HG03442 (cell line): ENCODE results near the gene METRNL.
"Not testable (repeated sequence)": the region's sequence is repeated elsewhere in the genome, so short reads cannot be mapped to it uniquely, and the experiment has no call there.

Source experiments
- ATAC-seq: cut with Tn5 transposase; IDR thresholded peaks from one replicate; pipeline ENCODE4 v1.9.1; 2021; ENCODE audit warnings: mild to moderate bottlenecking, moderate library complexity; ENCODE audit not compliant: unreplicated experiment

Gene METRNL

DNA sequence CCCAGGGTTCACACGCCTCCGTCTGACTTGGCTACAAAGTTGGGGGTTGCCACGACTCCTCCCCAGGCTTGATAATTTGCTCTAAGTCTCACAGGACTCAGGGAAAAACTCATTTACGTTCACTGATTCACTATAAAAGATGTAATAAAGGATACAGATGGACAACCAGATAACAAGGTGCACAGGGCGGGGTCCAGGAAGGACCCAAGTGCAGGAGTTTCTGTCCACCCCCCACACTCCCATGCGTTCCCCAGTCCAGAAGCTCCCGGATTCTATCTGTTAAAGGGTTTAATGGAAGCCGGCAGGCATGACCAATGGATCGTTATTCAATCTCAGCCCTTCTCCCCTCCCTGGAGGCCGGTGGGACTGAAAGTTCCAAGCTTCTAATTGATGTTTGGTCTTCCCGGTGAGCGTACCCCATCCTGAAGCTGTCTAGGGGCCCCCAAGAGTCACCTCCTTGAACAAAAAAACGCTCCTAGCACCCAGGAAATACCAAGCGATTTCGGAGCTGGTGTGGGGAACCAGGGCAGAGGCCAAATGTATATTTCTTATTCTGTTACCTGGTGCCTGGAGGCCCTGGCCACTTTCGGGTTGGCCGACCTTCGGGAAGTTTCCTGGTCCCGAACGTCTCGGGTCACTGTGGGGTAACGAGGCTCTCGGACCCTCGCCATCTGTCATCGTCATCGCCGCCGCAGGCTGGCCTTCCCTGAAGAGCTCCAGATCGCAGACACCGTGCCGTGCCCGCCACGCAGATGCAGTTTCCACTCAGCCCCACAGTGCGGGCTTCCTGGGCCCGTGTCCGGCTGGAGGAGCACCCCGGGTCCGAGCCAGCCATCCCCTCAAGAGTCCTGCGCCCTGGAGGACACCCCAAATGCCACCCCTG lies 13.5 kb upstream of the METRNL start:
- ATAC-seq: no peak

DNA sequence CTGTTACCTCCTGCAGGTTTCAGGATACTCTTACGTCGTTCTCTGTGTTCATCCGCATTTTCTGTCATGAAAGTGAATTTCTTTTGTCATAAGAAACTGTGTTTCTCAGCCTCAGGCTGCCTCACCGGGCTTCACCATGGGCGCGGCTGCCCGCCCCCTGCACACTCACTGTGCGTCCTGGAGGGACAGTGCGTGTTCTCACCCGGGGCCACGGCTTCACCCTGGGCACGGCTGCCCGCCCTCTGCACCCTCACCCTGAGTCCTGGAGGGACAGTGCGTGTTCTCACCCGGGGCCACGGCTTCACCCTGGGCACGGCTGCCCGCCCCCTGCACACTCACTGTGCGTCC lies 12.9 kb upstream of the METRNL start:
- not testable (repeated sequence) for ATAC-seq

DNA sequence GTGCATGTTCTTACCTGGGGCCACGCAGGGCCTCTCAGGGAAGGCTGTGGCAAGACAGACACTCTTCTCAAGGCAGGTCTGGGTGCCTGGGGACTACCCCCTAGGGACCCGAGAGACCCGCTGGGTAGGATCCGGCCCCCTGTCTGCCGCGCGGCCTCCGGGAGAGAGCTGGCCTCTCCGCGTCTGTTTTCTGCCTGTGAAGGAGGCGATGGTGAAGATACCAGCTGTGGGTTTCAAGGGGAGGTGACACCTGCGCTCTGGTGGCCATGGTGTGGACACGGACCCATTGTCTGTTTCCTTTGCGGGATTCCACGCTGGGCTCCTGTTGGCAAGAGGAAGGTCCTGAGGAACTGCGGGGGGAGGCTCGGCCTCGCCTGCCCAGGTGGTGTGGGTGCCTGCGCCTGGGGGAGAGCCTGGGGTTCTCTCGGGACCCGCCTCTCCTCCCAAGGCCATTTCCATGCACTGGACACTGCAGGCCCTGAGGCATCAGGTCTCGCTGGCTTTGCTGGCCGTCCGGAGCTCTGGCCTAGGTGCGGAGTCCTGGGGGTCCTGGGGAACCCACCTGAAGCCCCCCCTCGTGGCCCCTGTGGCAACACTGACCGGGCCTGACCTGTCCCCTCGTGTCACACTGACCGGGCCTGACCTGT lies 12.2 kb upstream of the METRNL start:
- ATAC-seq: no peak

DNA sequence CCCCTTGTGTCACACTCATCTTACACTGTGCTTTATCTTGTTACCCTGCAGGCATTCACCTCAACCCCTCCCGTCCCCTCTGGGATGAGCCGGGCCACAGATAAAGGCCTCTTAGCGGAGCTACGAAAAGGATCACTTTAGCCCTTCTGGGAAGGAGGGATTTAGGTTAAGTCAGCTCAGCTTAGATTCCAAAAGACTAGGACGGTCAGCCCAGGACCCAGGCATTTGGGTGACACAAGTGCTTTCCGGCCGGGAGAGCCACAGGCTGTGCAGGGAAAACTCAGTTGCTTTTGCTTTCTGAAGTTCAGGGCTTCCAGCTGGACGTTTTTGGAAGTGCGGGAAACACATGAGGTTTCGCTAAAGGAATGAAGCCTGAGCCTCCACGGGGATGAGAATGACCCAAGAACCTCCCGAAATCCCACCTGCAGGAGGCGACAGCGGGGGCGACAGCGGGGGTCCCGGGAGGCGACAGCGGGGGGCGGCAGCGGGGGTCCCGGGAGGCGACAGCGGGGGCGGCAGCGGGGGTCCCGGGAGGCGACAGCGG lies 11.6 kb upstream of the METRNL start:
- ATAC-seq: no peak

DNA sequence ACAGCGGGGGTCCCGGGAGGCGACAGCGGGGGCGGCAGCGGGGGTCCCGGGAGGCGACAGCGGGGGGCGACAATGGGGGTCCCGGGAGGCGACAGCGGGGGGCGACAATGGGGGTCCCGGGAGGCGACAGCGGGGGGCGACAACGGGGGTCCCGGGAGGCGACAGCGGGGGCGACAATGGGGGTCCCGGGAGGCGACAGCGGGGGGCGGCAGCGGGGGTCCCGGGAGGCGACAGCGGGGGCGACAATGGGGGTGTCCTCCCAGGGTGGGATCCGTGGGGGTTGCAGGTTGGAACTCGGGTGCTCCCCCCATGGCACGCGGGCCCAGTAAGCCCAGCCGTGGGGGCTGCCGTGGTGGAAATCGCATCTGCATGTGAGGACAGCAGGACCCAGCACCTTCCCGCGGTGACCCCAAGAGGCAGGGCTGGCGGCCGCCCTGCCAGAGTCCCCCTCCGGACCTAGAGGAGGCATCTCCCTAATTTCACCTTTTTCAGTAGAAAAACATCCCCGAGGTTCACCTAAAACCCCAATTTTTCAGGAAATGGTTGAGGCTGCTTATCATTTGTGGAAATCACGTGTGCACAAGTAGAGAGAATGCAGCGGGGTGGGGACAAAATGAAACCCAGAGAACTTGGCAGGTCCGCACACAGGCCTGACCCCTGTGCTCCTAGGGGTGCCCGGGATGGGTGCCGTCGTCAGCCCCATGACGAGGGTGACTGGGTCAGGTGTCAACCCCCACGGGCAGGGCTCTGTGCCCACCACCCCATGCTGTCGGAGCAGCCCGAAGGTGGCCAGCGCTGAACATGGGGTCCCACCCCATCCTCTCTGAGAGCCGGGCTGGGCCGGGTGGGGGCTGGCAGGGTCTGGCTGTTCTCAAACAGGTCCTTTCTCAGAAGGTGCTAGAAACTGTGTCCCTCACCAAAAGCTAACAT lies 10.5 kb upstream of the METRNL start:
- ATAC-seq: no peak

DNA sequence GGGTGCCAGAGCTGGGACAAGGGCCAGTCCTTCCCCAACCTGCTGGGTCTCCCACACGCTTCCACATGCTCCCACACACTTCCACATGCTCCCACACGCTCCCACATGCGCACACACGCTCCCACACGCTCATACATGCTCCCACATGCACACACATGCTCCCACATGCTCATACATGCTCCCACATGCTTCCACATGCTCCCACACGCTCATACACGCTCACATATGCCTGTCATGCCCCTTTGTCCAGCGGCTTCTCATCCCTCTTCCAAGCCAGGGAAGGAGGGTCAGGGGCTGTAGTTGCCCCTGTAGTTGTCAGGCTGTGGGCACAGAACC lies 9.9 kb upstream of the METRNL start:
- no peak for ATAC-seq

DNA sequence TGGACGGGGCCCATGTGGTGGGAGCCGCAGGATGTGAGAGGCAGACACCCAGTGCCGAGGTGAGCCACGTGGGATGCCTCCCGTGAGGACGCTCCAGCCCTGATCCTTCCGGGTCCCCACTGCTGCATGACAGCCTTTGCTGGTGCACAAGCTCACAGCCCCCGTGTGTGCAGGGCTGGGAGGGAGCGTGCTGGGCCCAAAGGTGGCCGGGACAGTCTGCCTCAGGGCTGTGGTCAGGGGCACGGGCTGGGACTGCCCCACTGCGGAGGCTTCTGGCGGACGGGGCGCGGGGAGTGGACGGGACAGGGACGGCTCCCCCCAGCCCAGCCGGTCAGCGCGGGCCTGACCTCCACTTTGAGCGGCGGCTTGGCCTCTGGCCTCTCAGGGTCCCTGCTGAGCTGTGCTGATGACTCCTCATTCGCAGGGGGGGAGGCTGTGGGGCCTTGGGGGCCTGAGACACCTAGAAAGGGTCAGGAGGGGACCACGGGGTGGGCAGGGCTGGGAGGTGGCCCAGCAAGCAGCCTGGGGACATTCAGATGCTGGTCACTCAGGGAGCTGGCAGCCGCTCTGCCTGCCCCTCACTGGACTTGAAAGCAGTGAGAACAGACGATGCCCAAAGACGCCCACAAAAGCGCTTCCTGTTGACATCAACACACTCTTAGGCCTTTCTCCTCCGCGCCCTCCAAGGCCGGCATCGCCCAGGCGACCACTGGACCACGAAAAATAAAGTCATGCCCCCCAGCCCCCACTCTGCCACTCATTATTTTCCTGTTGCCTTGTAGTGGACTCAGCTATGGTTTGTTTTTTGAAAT lies 9.3 kb upstream of the METRNL start:
- ATAC-seq: no peak

DNA sequence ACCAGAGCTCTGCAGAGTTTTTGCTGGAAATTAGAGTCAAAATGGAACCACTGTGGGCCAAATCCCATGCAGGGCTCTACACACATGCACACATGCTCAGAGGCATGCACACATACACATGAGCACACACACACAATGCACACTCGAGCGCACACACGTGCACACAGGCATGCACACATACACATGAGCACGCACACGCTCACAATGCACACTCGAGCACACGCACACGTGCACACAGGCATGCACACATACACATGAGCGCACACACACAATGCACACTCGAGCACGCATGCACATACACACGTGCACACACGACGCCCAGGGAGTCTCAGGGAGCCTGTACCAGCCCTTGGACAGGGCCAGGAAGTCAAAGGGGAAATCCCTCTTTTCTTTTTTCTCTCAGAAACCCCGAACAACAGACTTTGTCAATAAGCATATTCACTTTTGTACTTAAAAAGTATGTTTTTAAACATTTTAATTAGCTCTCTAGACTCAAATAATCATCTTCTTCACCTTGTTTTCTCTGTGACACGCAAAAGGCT lies 8.5 kb upstream of the METRNL start:
- ATAC-seq: no peak

DNA sequence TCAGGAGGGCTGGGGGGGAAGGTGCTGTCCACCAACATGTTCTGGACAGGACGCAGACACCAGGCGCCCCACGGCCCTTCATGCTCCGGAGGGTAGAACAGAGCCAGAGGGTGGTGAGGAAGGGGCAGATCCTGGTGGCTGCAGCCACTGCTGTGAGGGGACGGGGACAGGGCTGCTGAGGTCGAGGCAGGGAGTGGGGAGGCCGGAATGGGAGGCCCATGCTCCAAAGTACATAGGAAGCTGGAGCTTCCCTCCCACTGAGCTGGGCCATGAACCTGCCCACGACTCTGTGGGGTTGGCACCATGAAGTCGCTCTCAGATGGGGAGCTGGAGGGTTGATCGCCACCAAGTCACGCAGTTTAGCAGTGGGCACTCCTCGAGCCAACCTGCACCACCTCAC lies 8.0 kb upstream of the METRNL start:
- no peak for ATAC-seq

DNA sequence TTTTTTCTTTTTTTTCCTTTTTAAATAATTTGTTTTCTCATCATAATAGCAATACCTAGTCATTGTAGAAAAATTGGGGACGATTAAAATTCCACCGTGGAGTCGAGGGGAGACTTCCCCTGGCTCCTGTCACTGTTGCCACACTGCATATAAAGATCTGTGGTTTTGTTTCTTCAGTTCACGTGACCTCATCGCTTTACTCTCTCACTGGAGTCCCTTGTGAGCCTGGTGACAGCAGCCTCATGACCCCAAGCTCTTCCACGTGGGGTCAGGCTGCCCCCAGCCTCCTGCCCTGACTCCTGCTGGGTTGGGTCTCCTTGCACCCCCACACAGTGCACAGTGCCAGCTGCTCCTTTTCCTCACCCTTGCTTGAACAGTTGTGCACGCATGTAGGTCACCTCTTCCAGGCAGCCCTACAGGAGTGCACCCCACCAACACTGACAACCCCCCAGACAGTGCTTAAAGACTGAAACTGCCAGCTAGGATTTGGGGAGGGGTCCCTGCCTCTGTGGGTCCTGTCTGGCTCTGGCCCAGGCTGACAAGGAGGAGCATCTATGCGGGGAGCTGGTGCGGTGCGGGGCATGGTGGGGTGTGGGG lies 7.3 kb upstream of the METRNL start:
- no peak for ATAC-seq

DNA sequence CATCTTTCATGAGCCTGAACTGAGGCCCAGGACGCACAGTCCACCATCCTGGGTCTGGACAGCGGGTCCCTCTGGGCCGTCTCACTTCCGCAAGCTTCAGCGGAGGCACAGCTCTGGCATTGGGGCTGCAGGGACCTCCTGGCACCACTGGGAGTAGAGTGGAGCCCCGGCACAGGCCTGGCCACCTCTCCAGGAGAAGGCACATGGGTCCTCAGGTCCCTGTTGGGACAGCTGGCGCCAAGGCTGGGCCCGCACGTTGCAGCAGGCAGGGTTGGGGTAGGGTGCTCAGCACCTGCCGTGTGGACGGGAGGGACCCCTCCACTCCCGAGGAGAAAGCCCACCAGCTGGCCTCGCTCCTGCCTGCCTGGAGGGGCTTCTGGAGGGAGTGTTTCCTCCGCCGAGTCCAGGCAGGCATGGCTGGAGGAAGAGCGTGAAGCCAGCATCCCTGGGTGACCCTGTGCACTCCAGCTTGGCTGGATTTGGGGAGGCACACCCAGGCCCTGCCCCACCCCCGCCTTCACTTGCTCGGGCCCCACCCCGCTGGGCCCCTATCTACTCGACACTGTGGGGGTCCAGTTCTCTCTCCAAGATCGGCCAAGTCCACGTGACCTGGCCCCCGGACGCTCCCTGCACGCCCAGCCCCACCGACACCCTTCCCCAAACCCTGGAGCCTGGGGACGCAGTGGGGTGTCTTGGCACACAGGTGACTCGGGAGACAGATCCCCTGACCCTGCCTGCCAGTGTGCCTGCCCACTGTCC lies 6.6 kb upstream of the METRNL start:
- no peak for ATAC-seq

DNA sequence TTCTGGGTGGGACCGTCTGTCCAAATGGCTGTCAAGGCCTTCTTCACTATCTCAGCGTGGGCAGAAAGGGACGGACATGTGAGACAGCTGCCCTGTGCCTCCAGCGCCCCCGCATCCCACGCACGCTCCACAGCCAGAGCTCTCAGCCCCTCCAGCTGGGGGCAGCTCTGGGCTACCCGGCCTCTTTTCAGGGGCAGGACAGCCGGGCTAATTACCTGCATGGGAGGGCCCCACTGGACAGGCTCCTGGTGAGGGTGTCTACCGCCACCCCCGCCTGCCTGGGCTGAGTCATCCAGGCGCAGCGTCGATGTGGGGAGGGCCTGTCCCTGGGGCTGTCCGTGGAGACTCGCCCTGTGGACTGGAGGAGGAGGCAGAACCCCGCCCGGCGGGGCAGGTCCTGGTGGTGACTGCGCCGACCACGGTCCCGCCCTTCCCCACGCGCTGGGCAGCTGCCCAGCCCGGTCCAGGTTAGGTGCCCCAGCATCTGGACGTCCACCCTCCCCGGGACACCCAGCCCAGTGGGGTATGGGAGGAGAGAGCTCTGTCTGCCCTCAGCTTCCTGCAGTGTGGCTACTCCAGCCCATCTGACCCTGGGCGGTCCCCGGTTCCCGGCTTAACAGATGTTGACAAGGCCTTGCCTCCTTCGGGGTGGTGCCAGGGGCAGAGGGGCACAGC lies 5.9 kb upstream of the METRNL start:
- no peak for ATAC-seq

DNA sequence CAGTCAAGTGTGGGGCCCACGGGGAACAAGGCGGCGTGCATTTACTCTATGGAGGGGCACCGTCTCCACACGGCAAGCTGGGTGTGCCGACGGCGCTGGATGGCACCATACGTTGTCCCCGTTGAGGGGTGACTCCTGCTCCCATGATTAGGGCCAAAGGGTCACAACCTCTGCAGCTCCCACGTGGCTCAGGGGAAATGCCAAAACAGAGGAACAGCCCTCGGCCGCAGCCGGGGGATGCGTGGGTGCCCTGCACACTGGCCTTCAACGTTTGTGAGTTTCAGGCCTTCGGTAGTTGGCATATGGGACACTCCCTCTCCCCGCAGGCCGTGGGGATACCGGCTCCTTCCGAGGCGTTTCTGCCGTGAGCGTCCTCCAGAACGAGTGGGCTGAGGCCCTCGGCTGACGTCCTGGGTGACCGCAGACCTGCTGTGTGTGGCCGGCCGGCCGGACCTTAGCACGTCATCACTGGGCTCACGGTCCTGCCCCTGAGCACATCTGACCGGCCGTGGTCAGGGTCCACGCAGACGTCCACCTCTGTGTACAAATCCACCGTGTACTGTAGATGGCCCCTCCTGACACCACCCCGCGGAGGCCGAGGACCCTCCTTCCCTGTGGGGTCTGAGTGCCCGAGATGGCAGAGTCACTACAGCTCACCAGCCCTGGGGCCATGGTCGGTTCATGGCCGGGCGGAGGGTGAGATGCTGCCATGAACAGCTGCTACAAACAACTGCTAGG lies 4.8 kb upstream of the METRNL start:
- no peak for ATAC-seq

DNA sequence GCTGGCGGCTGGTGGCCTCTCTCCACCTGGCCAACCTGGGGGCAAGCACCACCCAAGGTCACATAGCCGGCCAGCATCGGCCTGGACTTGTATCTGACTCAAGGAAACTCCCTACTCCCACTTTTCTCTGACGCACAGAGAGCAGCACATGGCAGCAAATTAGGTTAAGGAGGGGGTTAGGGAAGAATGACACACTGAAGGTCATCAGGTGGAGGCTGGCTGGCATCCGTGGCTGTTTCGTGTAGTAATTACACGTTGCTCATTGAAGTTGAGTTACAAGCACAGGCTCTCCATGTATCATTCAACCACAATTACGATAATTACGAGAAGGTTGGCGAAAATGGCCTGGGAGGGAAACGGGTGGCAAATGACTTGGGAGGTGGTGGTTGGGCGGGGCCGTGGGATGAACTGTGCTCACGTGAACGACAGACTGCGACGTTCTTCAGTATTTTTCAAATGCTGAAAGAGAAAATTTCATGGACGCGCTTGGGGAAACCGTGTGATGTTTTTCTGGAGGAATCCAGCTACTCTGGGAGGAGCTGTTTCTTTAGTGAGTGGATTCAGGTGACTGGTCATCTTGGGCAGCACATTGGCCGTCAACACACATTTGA lies 4.0 kb upstream of the METRNL start:
- ATAC-seq: no peak

DNA sequence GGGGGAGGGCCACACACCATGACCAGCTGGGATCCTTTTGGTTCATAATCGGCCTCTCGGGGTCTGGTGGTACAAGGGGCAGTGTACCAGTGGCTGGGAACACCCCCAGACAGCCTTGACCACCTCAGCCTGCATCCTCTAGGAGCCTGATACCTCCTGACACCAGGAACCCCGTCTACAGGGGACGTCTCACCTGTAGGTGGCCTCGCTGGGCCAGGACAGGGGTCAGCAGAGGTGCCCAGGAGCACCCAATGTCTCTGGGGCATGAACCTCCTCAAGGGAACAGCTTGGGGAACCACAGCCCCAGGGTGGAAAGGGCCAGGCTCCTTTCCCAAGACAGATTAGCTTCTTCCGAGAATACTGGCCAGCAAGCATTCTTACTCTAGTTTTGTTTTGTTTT lies 2.5 kb upstream of the METRNL start:
- ATAC-seq: no peak

DNA sequence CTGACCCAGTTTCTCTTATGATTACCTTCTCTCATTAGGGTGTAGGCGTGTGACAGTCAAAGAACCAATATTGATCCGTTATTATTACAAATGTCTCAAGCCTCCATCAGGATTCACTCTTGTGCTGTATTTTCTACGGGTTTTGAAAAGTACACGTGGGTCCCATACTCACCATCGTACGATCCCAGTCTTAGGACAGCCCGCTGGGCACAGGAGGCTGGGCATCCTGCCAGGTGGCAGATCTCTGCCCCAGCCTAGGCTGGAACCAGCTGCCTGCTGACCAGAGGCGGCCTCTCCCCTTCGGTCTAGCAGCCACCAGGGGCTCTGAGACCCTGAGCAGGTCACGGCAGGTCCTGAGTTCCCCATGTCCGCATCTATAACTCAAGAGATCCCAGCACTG lies 2.0 kb upstream of the METRNL start:
- ATAC-seq: no peak

DNA sequence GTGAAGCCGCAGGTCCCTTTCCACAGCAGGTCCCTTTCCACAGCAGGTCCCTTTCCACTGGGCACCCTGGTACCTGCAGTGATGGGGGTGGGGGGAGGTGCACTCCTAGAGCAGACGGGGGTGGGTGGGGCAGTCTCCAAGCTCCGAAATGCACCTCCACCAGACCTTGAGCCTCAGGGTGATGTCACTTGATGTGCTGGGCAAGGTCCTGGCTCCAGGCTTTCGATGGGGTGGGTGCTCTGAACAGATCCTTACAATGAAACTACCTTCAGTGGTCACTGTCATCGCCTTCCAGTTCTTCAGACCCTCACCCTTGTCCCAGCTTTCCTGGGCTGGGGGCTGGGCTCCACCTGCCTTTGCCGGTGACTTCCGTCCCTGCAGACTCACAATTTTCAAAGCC lies 1.5 kb upstream of the METRNL start:
- ATAC-seq: no peak
